SK-N-SH (cell line): ENCODE measurements around the gene MYH11. TPM values are rescaled to one million over a fixed set of nuclear protein-coding genes. Genes with fewer than 3 reads are reported as not detected.

ENCODE experiments used
- CTCF ChIA-PET: fragments of 300-600, 350-600 bp; formaldehyde crosslinking; extraction: SDS; loops from one replicate; lab custom pipeline; 2021; lab: Yijun Ruan, JAX
- POLR2A ChIA-PET: fragments of 350-600 bp; sonication (Branson Sonifier 250); formaldehyde crosslinking; extraction: SDS; loops from one replicate; lab custom pipeline; 2020; ENCODE audit warnings: antibody characterized with exemption, inconsistent platforms; lab: Yijun Ruan, JAX
- DNase-seq: peaks from one replicate; pipeline ENCODE4 v3.0.0; 2012
- H2AFZ ChIP-seq: fragments of 200-600 bp; sonication (generic); 2 replicates; pipeline ENCODE4 v1.8.1; 2016; ENCODE audit warnings: antibody characterized with exemption, mild to moderate bottlenecking, low read depth
- H3F3A ChIP-seq: fragments of 200-600 bp; sonication (generic); replicated peaks from 2 replicates; pipeline ENCODE3; 2016; ENCODE audit warnings: antibody characterized with exemption, mild to moderate bottlenecking; ENCODE audit not compliant: insufficient read depth
- H3K27ac ChIP-seq, 2 experiments: fragments of 200-500 bp in 1 of 2; fragments of 200-600 bp in 1 of 2; sonication (Bioruptor generic) in 1 of 2; sonication (generic), shearing (Covaris generic) in 1 of 2; 2 replicates each; pipeline versions ENCODE4 v1.5.1 to v1.6.1; 2014 to 2016; ENCODE audit warnings: low read depth in 2 of 2, inconsistent platforms in 1 of 2, low read length in 1 of 2, mild to moderate bottlenecking in 1 of 2, mixed read lengths in 1 of 2
- H3K27me3 ChIP-seq: fragments of 200-600 bp; sonication (generic), shearing (Covaris generic); 2 replicates; pipeline ENCODE4 v1.6.1; 2016; ENCODE audit warnings: mixed run types; ENCODE audit not compliant: insufficient read depth
- H3K36me3 ChIP-seq, 2 experiments: fragments of 200-500 bp in 1 of 2; fragments of 200-600 bp in 1 of 2; sonication (Bioruptor generic) in 1 of 2; sonication (generic) in 1 of 2; replicated peaks in 1 of 2; 2 replicates each; pipeline versions ENCODE3 to v1.5.1; 2014 to 2016; ENCODE audit warnings: low read length in 1 of 2, mild to moderate bottlenecking in 1 of 2; ENCODE audit not compliant: insufficient read depth in 2 of 2, control insufficient read depth in 1 of 2
- H3K4me1 ChIP-seq, 2 experiments: fragments of 200-500 bp in 1 of 2; fragments of 200-600 bp in 1 of 2; sonication (Bioruptor generic) in 1 of 2; sonication (generic), shearing (Covaris generic) in 1 of 2; 2 replicates each; pipeline versions ENCODE4 v1.5.1 to v1.6.1; 2014 to 2016; ENCODE audit warnings: low read depth in 1 of 2, low read length in 1 of 2, mixed run types in 1 of 2; ENCODE audit not compliant: insufficient read depth in 2 of 2, control insufficient read depth in 1 of 2
- H3K4me2 ChIP-seq: fragments of 200-600 bp; sonication (generic), shearing (Covaris generic); 2 replicates; pipeline ENCODE4 v1.6.1; 2017; ENCODE audit warnings: mixed run types
- H3K4me3 ChIP-seq, 2 experiments: fragments of 200-500 bp in 1 of 2; fragments of 200-600 bp in 1 of 2; sonication (Bioruptor generic) in 1 of 2; sonication (generic), shearing (Covaris generic) in 1 of 2; 2 replicates each; pipeline versions ENCODE4 v1.5.1 to v1.8.1; 2014 to 2016; ENCODE audit warnings: low read depth in 2 of 2, inconsistent platforms in 1 of 2, low read length in 1 of 2, mild to moderate bottlenecking in 1 of 2, mixed read lengths in 1 of 2, moderate library complexity in 1 of 2
- H3K79me2 ChIP-seq: fragments of 200-600 bp; sonication (generic); 2 replicates; pipeline ENCODE4 v1.8.1; 2017; ENCODE audit warnings: mild to moderate bottlenecking; ENCODE audit not compliant: insufficient read depth
- H3K9ac ChIP-seq: fragments of 200-600 bp; sonication (generic); 2 replicates; pipeline ENCODE4 v1.6.1; 2017; ENCODE audit warnings: mixed run types
- H3K9me2 ChIP-seq: fragments of 200-600 bp; sonication (generic); 2 replicates; pipeline ENCODE4 v1.6.1; 2017; ENCODE audit warnings: mixed run types
- H3K9me3 ChIP-seq: fragments of 200-600 bp; sonication (generic); 2 replicates; pipeline ENCODE4 v1.6.1; 2017; ENCODE audit warnings: mixed run types, mild to moderate bottlenecking, moderate library complexity
- H4K20me1 ChIP-seq: fragments of 200-600 bp; sonication (generic); 2 replicates; pipeline ENCODE4 v1.6.1; 2017; ENCODE audit warnings: mild to moderate bottlenecking, mixed run types; ENCODE audit not compliant: insufficient read depth
- CTCF ChIP-seq: fragments of 200-600 bp; sonication (generic); IDR thresholded peaks from 2 replicates; pipeline ENCODE4 v1.6.1; 2017; ENCODE audit warnings: antibody characterized with exemption, mild to moderate bottlenecking, moderate library complexity
- EZH2phosphoT487 ChIP-seq: fragments of 200-600 bp; sonication (generic); IDR thresholded peaks from 2 replicates; pipeline ENCODE4 v1.6.1; 2017; ENCODE audit warnings: low read depth, mixed run types, mild to moderate bottlenecking, antibody characterized with exemption, moderate library complexity, borderline replicate concordance
- GABPA ChIP-seq: IDR thresholded peaks from 2 replicates; pipeline ENCODE4 v1.4.0; 2012; ENCODE audit warnings: low read depth, mild to moderate bottlenecking
- GATA2 ChIP-seq: sonication (generic); formaldehyde crosslinking; IDR thresholded peaks from 2 replicates; pipeline ENCODE4 v1.5.0; 2020; ENCODE audit warnings: mild to moderate bottlenecking, missing genetic modification reagents
- IRF3 ChIP-seq: fragments of 150-350 bp; IDR thresholded peaks from 2 replicates; pipeline ENCODE4 v1.6.1; 2016; ENCODE audit warnings: mild to moderate bottlenecking, low read depth, low read length
- NRF1 ChIP-seq: IDR thresholded peaks from 2 replicates; pipeline ENCODE4 v1.6.1; 2012; ENCODE audit warnings: low read depth, mild to moderate bottlenecking, low read length
- PBX3 ChIP-seq: IDR thresholded peaks from 2 replicates; pipeline ENCODE4; 2012
- RAD21 ChIP-seq: IDR thresholded peaks from 2 replicates; pipeline ENCODE4 v1.6.1; 2012; ENCODE audit warnings: mild to moderate bottlenecking, low read length
- RCOR1 ChIP-seq: fragments of 150-350 bp; IDR thresholded peaks from 2 replicates; pipeline ENCODE4 v1.6.1; 2017; ENCODE audit warnings: antibody characterized with exemption, low read length
- REST ChIP-seq: IDR thresholded peaks from 2 replicates; pipeline ENCODE4 v1.6.1; 2012; ENCODE audit warnings: mild to moderate bottlenecking, low read depth, low read length, moderate library complexity
- SIN3A ChIP-seq: IDR thresholded peaks from 2 replicates; pipeline ENCODE4 v1.6.1; 2012; ENCODE audit warnings: low read depth, mild to moderate bottlenecking, low read length, moderate library complexity, borderline replicate concordance
- SMC3 ChIP-seq: IDR thresholded peaks from 2 replicates; pipeline ENCODE4 v1.6.1; 2012; ENCODE audit warnings: low read depth, low read length, improper control_type of control experiment
- TAF1 ChIP-seq: IDR thresholded peaks from 2 replicates; pipeline ENCODE4 v1.6.1; 2012; ENCODE audit warnings: low read depth, mild to moderate bottlenecking, low read length, moderate library complexity, borderline replicate concordance
- USF1 ChIP-seq: IDR thresholded peaks from 2 replicates; pipeline ENCODE4 v1.4.0; 2012; ENCODE audit warnings: low read depth, borderline replicate concordance
- WGBS: methylation state at CpG from one replicate; pipeline ENCODE4 v1.1.6; 2017; ENCODE audit warnings: low lambda C conversion rate; 5-methylcytosine and 5-hydroxymethylcytosine counted together
- polyA plus RNA-seq, 3 experiments: library from polyadenylated mRNA; depleted of rRNA; stranded (reverse); fragments of >200 nt; gene quantifications; 2 replicates each; pipeline ENCODE4 v1.2.3, GENCODE V29; 2012

Gene MYH11
- polyA plus RNA-seq, 1 of the 3 experiments (the other 2 are of a cell fraction): 0.02 TPM

GRCh38 chr16:15743657-15744056, 113.2 kb downstream of the MYH11 start:
- H2AFZ ChIP-seq: no peak overlapping the region
- POLR2A ChIA-PET: no interaction called here
- no peaks in the 10 kb centered on the region for H3K79me2 ChIP-seq
- no peak overlapping the region for H3K4me2 ChIP-seq
- WGBS: 92% methylated on average over 1 of the region's 1 CpG
- H3K4me1 ChIP-seq: no peaks in the 10 kb centered on the region
- no peak for DNase-seq
- no peak overlapping the region for H3K4me3 ChIP-seq
- H3F3A ChIP-seq: no peaks in the 10 kb centered on the region
- no peak overlapping the region for H3K27ac ChIP-seq
- no peaks in the 10 kb centered on the region for H4K20me1 ChIP-seq
- CTCF ChIA-PET: no interaction called here
- no peaks in the 10 kb centered on the region for H3K9me3 ChIP-seq
- TF ChIP-seq REST: no peak
- no peak for TF ChIP-seq PBX3
- no peak for TF ChIP-seq GABPA
- no peak for TF ChIP-seq GATA2 (CRISPR knock-in tag)
- TF ChIP-seq TAF1: no peak
- TF ChIP-seq SMC3: no peak
- TF ChIP-seq RAD21: no peak
- TF ChIP-seq CTCF: no peak
- no peak for TF ChIP-seq RCOR1
- no peak for TF ChIP-seq EZH2phosphoT487
- H3K27me3 ChIP-seq: no peaks in the 10 kb centered on the region
- H3K9me2 ChIP-seq: no peaks in the 10 kb centered on the region
- H3K9ac ChIP-seq: no peak overlapping the region
- no peaks in the 10 kb centered on the region for H3K36me3 ChIP-seq

GRCh38 chr16:15742716-15743115, 114.1 kb downstream of the MYH11 start:
- Histone ChIP-seq H4K20me1 (no peaks in the 10 kb centered on the region), H2AFZ (no peak overlapping the region), H3K36me3 (no peaks in the 10 kb centered on the region), H3K27ac (no peak overlapping the region), H3K4me2 (no peak overlapping the region), H3K27me3 (no peaks in the 10 kb centered on the region), H3K9ac (no peak overlapping the region), H3K9me2 (no peaks in the 10 kb centered on the region), H3K4me3 (no peak overlapping the region), H3K79me2 (no peaks in the 10 kb centered on the region), H3F3A (no peaks in the 10 kb centered on the region), H3K4me1 (no peaks in the 10 kb centered on the region), H3K9me3 (no peaks in the 10 kb centered on the region)
- ChIA-PET POLR2A (interaction anchor here (0.6 to 1.0 kb wide), 2 partner anchors 10 to 361 kb away, joined by 3 read pairs; no protein-coding TSS in a partner anchor), CTCF (no interaction called here)
- no peak for DNase-seq
- WGBS: 84% methylated on average over 2 of the region's 2 CpGs
- TF ChIP-seq EZH2phosphoT487: no peak
- TF ChIP-seq GABPA: no peak
- no peak for TF ChIP-seq GATA2 (CRISPR knock-in tag)
- TF ChIP-seq USF1: no peak
- no peak for TF ChIP-seq NRF1
- no peak for TF ChIP-seq REST
- TF ChIP-seq IRF3: no peak
- TF ChIP-seq SIN3A: no peak
- no peak for TF ChIP-seq SMC3
